Transverse colon (tissue), 4 donors: ENCODE results near the gene HSFX4. TPM values are rescaled to one million over a fixed set of nuclear protein-coding genes. Genes with fewer than 3 reads are reported as not detected.
A peak's percentile ranks its signal among the peaks of the same experiment; 100 is the strongest.

Source experiments
- DNase-seq: peaks from one replicate; pipeline ENCODE4 v3.0.0-alpha.2; 2019
- H3K27ac ChIP-seq, 4 donors: fragments of 200-600 bp; sonication (generic); 2 replicates each; pipeline ENCODE4 v1.5.1; 2016 to 2018; ENCODE audit warnings: inconsistent platforms in 4 of 4
- H3K27me3 ChIP-seq: fragments of 200-600 bp; sonication (generic); 2 replicates; pipeline ENCODE4 v1.5.1; 2017; ENCODE audit warnings: inconsistent platforms
- H3K36me3 ChIP-seq, 4 donors: fragments of 200-600 bp; sonication (generic); 2 replicates each; pipeline ENCODE4 v1.5.1; 2017 to 2019; ENCODE audit warnings: inconsistent platforms in 4 of 4
- H3K4me1 ChIP-seq, 4 donors: fragments of 200-600 bp; sonication (generic); 2 replicates each; pipeline ENCODE4 v1.5.1; 2017 to 2020; ENCODE audit warnings: inconsistent platforms in 4 of 4
- H3K4me3 ChIP-seq, 4 donors: fragments of 200-600 bp; sonication (generic); 1 replicate in 1 of 4; 2 replicates in 3 of 4; pipeline versions ENCODE4 v1.5.1 to v1.6.1; 2017 to 2019; ENCODE audit warnings: inconsistent platforms in 4 of 4
- H3K9me3 ChIP-seq, 2 donors: fragments of 200-600 bp; sonication (generic); 2 replicates each; pipeline ENCODE4 v1.5.1; 2017 to 2019; ENCODE audit warnings: inconsistent platforms in 2 of 2
- EP300 ChIP-seq: sonication (generic); formaldehyde crosslinking; IDR thresholded peaks from one replicate; pipeline ENCODE4 v1.6.1; 2017; ENCODE audit warnings: antibody characterized with exemption, low read depth
- POLR2A ChIP-seq: fragments of 450-650 bp; IDR thresholded peaks from one replicate; pipeline ENCODE4 v1.6.1; 2016; ENCODE audit warnings: antibody characterized with exemption, mild to moderate bottlenecking, moderate library complexity
- POLR2AphosphoS5 ChIP-seq, 3 donors: sonication (generic); formaldehyde crosslinking; IDR thresholded peaks; one replicate each; pipeline ENCODE4 v1.6.1; 2016; ENCODE audit warnings: antibody characterized with exemption in 3 of 3
- WGBS, 2 donors: methylation state at CpG; one replicate each; pipeline ENCODE4 v1.1.5; 2018; ENCODE audit warnings: low coverage in 1 of 2; 5-methylcytosine and 5-hydroxymethylcytosine counted together
- in situ Hi-C, 4 donors: fragments of 200-750 bp; cut with MboI; loops; one replicate each; pipeline versions ENCODE4 v1.15.0 to v1.15.1; 2017; ENCODE audit warnings: low sequenced_read_pairs in 3 of 4, low pct_ligation_motif_present in 1 of 4, low pct_unique_long_range_greater_than_20kb in 1 of 4
- intact Hi-C: fragments of 100-400 bp; cut with DNase I; formaldehyde crosslinking; loops from one replicate; pipeline ENCODE4 v1.15.1; 2023; ENCODE audit warnings: low total_unique reads
- total RNA-seq, 4 donors: library from RNA; depleted of rRNA; stranded (reverse); fragments of >200 nt; gene quantifications; one replicate each; pipeline ENCODE4 v1.1.0, GENCODE V29; 2016
- TF ChIP-seq, protein P1 (sequence below), 5 experiments: fragments of 200-600 bp in 3 of 5; fragments of 450-650 bp in 2 of 5; sonication (generic) in 3 of 5; IDR thresholded peaks; 1 replicate in 2 of 5; 2 replicates in 3 of 5; pipeline ENCODE4 v1.5.1; 2016 to 2017; ENCODE audit warnings: antibody characterized with exemption in 5 of 5, inconsistent platforms in 3 of 5, mild to moderate bottlenecking in 2 of 5, moderate library complexity in 1 of 5

The HSFX4 gene
- total RNA-seq, 4 donors from 2014 or later = not detected

- TF ChIP-seq POLR2AphosphoS5 (IDR thresholded peaks at IDR 0.05) = no peak
- no peak for TF ChIP-seq EP300
- no peak for TF ChIP-seq POLR2A
- 60% methylated on average over 3 of the region's 3 CpGs; no CpG with 5 or more reads in 1 of the 2 donors for WGBS, 2 donors
- Histone ChIP-seq H3K36me3 (no peaks in the 10 kb centered on the region), H3K27me3 (no peaks in the 10 kb centered on the region), H3K27ac (no peak overlapping the region), H3K9me3 (no peaks in the 10 kb centered on the region), H3K4me3 (no peak overlapping the region), H3K4me1 (peaks cover 0 to 3% (median 0%) of the 10 kb centered on the region in 4 donors)
- DNase-seq = no peak
- intact Hi-C loops = no loop called here
- in situ Hi-C loops = no loop called here
Measured at GRCh38 chrX:149948016-149948415, 18.6 kb downstream of the HSFX4 start.

- in situ Hi-C loops = loop anchor here in 3 of 4 donors (25.0 kb wide), 4 partner anchors 412 to 762 kb away; partner anchors contain the start of genes MAMLD1 (in 2 of the 3) and MTMR1 (in 1 of the 3)
- no peak for TF ChIP-seq POLR2AphosphoS5 (IDR thresholded peaks at IDR 0.05)
- TF ChIP-seq, protein P1, sequence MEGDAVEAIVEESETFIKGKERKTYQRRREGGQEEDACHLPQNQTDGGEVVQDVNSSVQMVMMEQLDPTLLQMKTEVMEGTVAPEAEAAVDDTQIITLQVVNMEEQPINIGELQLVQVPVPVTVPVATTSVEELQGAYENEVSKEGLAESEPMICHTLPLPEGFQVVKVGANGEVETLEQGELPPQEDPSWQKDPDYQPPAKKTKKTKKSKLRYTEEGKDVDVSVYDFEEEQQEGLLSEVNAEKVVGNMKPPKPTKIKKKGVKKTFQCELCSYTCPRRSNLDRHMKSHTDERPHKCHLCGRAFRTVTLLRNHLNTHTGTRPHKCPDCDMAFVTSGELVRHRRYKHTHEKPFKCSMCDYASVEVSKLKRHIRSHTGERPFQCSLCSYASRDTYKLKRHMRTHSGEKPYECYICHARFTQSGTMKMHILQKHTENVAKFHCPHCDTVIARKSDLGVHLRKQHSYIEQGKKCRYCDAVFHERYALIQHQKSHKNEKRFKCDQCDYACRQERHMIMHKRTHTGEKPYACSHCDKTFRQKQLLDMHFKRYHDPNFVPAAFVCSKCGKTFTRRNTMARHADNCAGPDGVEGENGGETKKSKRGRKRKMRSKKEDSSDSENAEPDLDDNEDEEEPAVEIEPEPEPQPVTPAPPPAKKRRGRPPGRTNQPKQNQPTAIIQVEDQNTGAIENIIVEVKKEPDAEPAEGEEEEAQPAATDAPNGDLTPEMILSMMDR (IDR thresholded peaks at IDR 0.05) = no peak
- no peak for TF ChIP-seq POLR2A
- TF ChIP-seq EP300 = no peak
- Histone ChIP-seq H3K27me3 (no peaks in the 10 kb centered on the region), H3K9me3 (no peaks in the 10 kb centered on the region), H3K4me3 (no peak overlapping the region), H3K36me3 (no peaks in the 10 kb centered on the region), H3K4me1 (peaks cover 0 to 3% (median 0%) of the 10 kb centered on the region in 4 donors), H3K27ac (peak overlapping the region; percentile 35 to 40 (median 38))
- DNase-seq = no peak
- WGBS, 2 donors = 53% methylated on average over 6 of the region's 6 CpGs; no CpG with 5 or more reads in 1 of the 2 donors
- intact Hi-C loops = loop anchor here (10.0 kb wide), 1 partner anchor 745 kb away; the partner anchor contains the start of gene MTMR1
Measured at GRCh38 chrX:149949743-149950436, 20.5 kb downstream of the HSFX4 start.

DNA sequence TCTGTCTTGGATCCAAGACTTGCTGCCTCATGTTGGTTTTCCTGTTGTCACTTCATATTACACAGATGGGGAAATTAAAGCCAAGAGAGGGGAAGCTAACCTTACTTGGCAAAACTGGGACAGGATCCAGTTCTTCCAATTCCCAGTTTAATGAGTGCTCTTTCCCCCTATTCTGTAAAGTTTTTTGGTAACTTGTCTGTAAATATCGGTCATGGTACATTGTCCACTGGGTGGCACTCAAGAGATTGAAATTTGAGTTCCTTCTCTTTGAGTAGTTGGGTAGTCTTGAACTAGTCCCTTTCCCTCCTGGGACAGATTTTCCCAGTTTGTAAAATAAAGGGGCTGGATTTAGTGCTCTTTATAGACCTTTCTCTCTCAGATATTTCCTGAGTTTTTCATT is 21.3 kb downstream of the HSFX4 start:
- H3K4me1 ChIP-seq = peaks cover 0 to 3% (median 0%) of the 10 kb centered on the region in 4 donors
- no peaks in the 10 kb centered on the region for H3K36me3 ChIP-seq
- TF ChIP-seq EP300 (no peak), POLR2AphosphoS5 (IDR thresholded peaks at IDR 0.05) (no peak), POLR2A (no peak)
- TF ChIP-seq, protein P1 (IDR thresholded peaks at IDR 0.05) = peak; percentile 20 to 42 (median 30)
- H3K27me3 ChIP-seq = no peaks in the 10 kb centered on the region
- in situ Hi-C loops (loop anchor here in 3 of 4 donors (25.0 kb wide), 4 partner anchors 412 to 762 kb away; partner anchors contain the start of genes MAMLD1 (in 2 of the 3) and MTMR1 (in 1 of the 3)), intact Hi-C loops (loop anchor here (10.0 kb wide), 1 partner anchor 744 kb away; the partner anchor contains the start of gene MTMR1)
- 7% methylated on average over 1 of the region's 1 CpG; no CpG with 5 or more reads in 1 of the 2 donors for WGBS, 2 donors
- H3K9me3 ChIP-seq = no peaks in the 10 kb centered on the region
- H3K27ac ChIP-seq = peak overlapping the region; percentile 35 to 40 (median 38)
- H3K4me3 ChIP-seq = no peak overlapping the region
- DNase-seq = no peak

GRCh38 chrX:149961572-149961971 is 32.2 kb downstream of the HSFX4 start:
- in situ Hi-C loops (loop anchor here in 3 of 4 donors (25.0 kb wide), 4 partner anchors 401 to 751 kb away; partner anchors contain the start of genes MAMLD1 (in 2 of the 3) and MTMR1 (in 1 of the 3)), intact Hi-C loops (loop anchor here (5.0 kb wide), 1 partner anchor 516 kb away; no protein-coding TSS in a partner anchor)
- H3K27me3 ChIP-seq = no peaks in the 10 kb centered on the region
- TF ChIP-seq, protein P1 (IDR thresholded peaks at IDR 0.05) = no peak
- no peak for TF ChIP-seq EP300
- TF ChIP-seq POLR2AphosphoS5 (IDR thresholded peaks at IDR 0.05) = no peak
- no peak for TF ChIP-seq POLR2A
- H3K4me3 ChIP-seq = no peak overlapping the region
- no peak overlapping the region for H3K27ac ChIP-seq
- no peaks in the 10 kb centered on the region for H3K4me1 ChIP-seq
- no peak for DNase-seq
- WGBS, 2 donors = 40 to 72% methylated on average over 1 to 2 of the region's 2 CpGs
- no peaks in the 10 kb centered on the region for H3K9me3 ChIP-seq
- H3K36me3 ChIP-seq = no peaks in the 10 kb centered on the region
